Right cardiac atrium (tissue), 5 donors: Measurements from ENCODE around the gene ATP1B1. TPM values are rescaled to one million over a fixed set of nuclear protein-coding genes. Genes with fewer than 3 reads are reported as not detected.

Experiments used
- ATAC-seq, 2 donors: fragments of 200-7000 bp; cut with Tn5 transposase; one replicate each; pipeline versions ENCODE4 v1.8.0 to v1.9.1; 2020; ENCODE audit warnings: moderate library complexity in 2 of 2, mild to moderate bottlenecking in 1 of 2
- DNase-seq, 3 donors: peaks; one replicate each; pipeline ENCODE4 v3.0.0-alpha.2; 2020
- H3K27ac ChIP-seq: one replicate; pipeline ENCODE4 v1.5.1; 2013; ENCODE audit warnings: mild to moderate bottlenecking, low read length, control low read depth, moderate library complexity
- H3K27me3 ChIP-seq: one replicate; pipeline ENCODE4 v1.6.1; 2013; ENCODE audit not compliant: control insufficient read depth, insufficient read depth
- H3K4me1 ChIP-seq: one replicate; pipeline ENCODE4 v1.6.1; 2013; ENCODE audit warnings: low read length; ENCODE audit not compliant: control insufficient read depth, insufficient read depth
- H3K4me3 ChIP-seq: one replicate; pipeline ENCODE4 v1.5.1; 2013; ENCODE audit warnings: low read length, control low read depth
- H3K9me3 ChIP-seq: one replicate; pipeline ENCODE4 v1.6.1; 2013; ENCODE audit warnings: low read length; ENCODE audit not compliant: control insufficient read depth
- WGBS: extraction: QIAGEN DNeasy Blood & Tissue Kit; methylation state at CpG from one replicate; pipeline ENCODE4 v1.1.7; 2013; 5-methylcytosine and 5-hydroxymethylcytosine counted together
- intact Hi-C, 4 donors: fragments of 100-400 bp; cut with DNase I; formaldehyde crosslinking; loops; one replicate each; pipeline versions ENCODE4 v1.11.0 to v1.14.0; 2022 to 2023
- polyA plus RNA-seq: library from polyadenylated mRNA; stranded (reverse); fragments of 200-250 nt; gene quantifications from one replicate; pipeline ENCODE4 v1.2.3, GENCODE V29; 2013
- total RNA-seq, 4 donors: library from RNA; stranded (reverse); fragmentation: NEBNext Ultra II Directional; extraction: Animal tissue kit (Norgen Biotek cat#: 25700); gene quantifications; one replicate each; pipeline ENCODE4 v1.2.1, GENCODE V29; 2021
- donor health status: healthy with polysubstance abuse.
- donor health status: DM: no; HTN: yes; CAD: no.
- donor health status: DM: no; HTN: no; CAD: no.
- donor health status: DM: no; HTN: yes; CAD: no; lungs with severe emphysema.
- donor health status: DM: yes; HTN: yes; CAD: no.

ATP1B1 gene
- total and polyA plus RNA-seq, 5 donors: 189 to 294 (median 265) TPM

- 97% methylated on average over 3 of the region's 3 CpGs for WGBS
- H3K9me3 ChIP-seq: no peaks in the 10 kb centered on the region
- H3K4me3 ChIP-seq: no peak overlapping the region
- no peaks in the 10 kb centered on the region for H3K27me3 ChIP-seq
- ATAC-seq (no peak), DNase-seq (no peak)
- no peak overlapping the region for H3K27ac ChIP-seq
- intact Hi-C loops: no loop called here
- peaks cover 3% of the 10 kb centered on the region for H3K4me1 ChIP-seq
These were observed 19.8 kb downstream of the ATP1B1 start for GRCh38 chr1:169126335-169126734.

- 89% methylated on average over 3 of the region's 3 CpGs for WGBS
These were observed 20.8 kb downstream of the ATP1B1 start for GRCh38 chr1:169127305-169127704.

GRCh38 chr1:169128562-169128961, 22.1 kb downstream of the ATP1B1 start:
- DNase-seq: no peak
- Histone ChIP-seq H3K9me3 (no peaks in the 10 kb centered on the region), H3K4me3 (no peak overlapping the region), H3K27ac (no peak overlapping the region), H3K4me1 (peaks cover 3% of the 10 kb centered on the region), H3K27me3 (no peaks in the 10 kb centered on the region)
- no peak for ATAC-seq
- 87% methylated on average over 2 of the region's 2 CpGs for WGBS
- intact Hi-C loops: no loop called here

More at GRCh38 chr1:169127305-169127704, 20.8 kb downstream of the ATP1B1 start:
- intact Hi-C loops: no loop called here
- Histone ChIP-seq H3K4me3 (no peak overlapping the region), H3K27me3 (no peaks in the 10 kb centered on the region), H3K9me3 (no peaks in the 10 kb centered on the region), H3K4me1 (peaks cover 3% of the 10 kb centered on the region), H3K27ac (no peak overlapping the region)
- no peak for DNase-seq
- no peak for ATAC-seq

GRCh38 chr1:169129109-169129784, 22.8 kb downstream of the ATP1B1 start:
- Histone ChIP-seq H3K4me3 (no peak overlapping the region), H3K9me3 (no peaks in the 10 kb centered on the region), H3K27me3 (no peaks in the 10 kb centered on the region), H3K27ac (no peak overlapping the region), H3K4me1 (peaks cover 3% of the 10 kb centered on the region)
- intact Hi-C loops: no loop called here
- ATAC-seq (no peak), DNase-seq (no peak)
- 58% methylated on average over 6 of the region's 6 CpGs for WGBS

GRCh38 chr1:169130683-169131082, 24.2 kb downstream of the ATP1B1 start:
- Histone ChIP-seq H3K27ac (no peak overlapping the region), H3K4me3 (no peak overlapping the region), H3K27me3 (no peaks in the 10 kb centered on the region), H3K4me1 (peaks cover 3% of the 10 kb centered on the region), H3K9me3 (no peaks in the 10 kb centered on the region)
- ATAC-seq (no peak), DNase-seq (no peak)
- WGBS: 94% methylated on average over 4 of the region's 4 CpGs
- intact Hi-C loops: loop anchor here in 1 of 4 donors (10.0 kb wide), 1 partner anchor 526 kb away; no protein-coding TSS in a partner anchor

- Histone ChIP-seq H3K4me3 (no peak overlapping the region), H3K4me1 (peaks cover 3% of the 10 kb centered on the region), H3K27me3 (no peaks in the 10 kb centered on the region), H3K27ac (no peak overlapping the region), H3K9me3 (no peaks in the 10 kb centered on the region)
- 75% methylated on average over 4 of the region's 4 CpGs for WGBS
- ATAC-seq: no peak
- intact Hi-C loops: loop anchor here in 1 of 4 donors (10.0 kb wide), 1 partner anchor 528 kb away; no protein-coding TSS in a partner anchor
- DNase-seq: no peak
These were observed 26.2 kb downstream of the ATP1B1 start for GRCh38 chr1:169132512-169133227.

GRCh38 chr1:169133228-169133576, 26.7 kb downstream of the ATP1B1 start:
- WGBS: 76% methylated on average over 5 of the region's 5 CpGs
- H3K4me1 ChIP-seq: peaks cover 3% of the 10 kb centered on the region
- no peaks in the 10 kb centered on the region for H3K9me3 ChIP-seq
- no peaks in the 10 kb centered on the region for H3K27me3 ChIP-seq
- no peak for ATAC-seq
- H3K27ac ChIP-seq: no peak overlapping the region
- no peak overlapping the region for H3K4me3 ChIP-seq
- no peak for DNase-seq
- intact Hi-C loops: loop anchor here in 1 of 4 donors (10.0 kb wide), 1 partner anchor 528 kb away; no protein-coding TSS in a partner anchor

GRCh38 chr1:169133801-169134502, 27.5 kb downstream of the ATP1B1 start:
- H3K4me1 ChIP-seq: peaks cover 3% of the 10 kb centered on the region
- H3K9me3 ChIP-seq: no peaks in the 10 kb centered on the region
- intact Hi-C loops: loop anchor here in 1 of 4 donors (10.0 kb wide), 1 partner anchor 529 kb away; no protein-coding TSS in a partner anchor
- no peak overlapping the region for H3K4me3 ChIP-seq
- no peaks in the 10 kb centered on the region for H3K27me3 ChIP-seq
- H3K27ac ChIP-seq: no peak overlapping the region
- peak in 1 of 2 donors; percentile 30 for ATAC-seq
- WGBS: 91% methylated on average over 2 of the region's 2 CpGs
- no peak for DNase-seq

- no peaks in the 10 kb centered on the region for H3K27me3 ChIP-seq
- DNase-seq (no peak), ATAC-seq (peak in 1 of 2 donors; percentile 39)
- no peaks in the 10 kb centered on the region for H3K4me1 ChIP-seq
- H3K4me3 ChIP-seq: no peak overlapping the region
- WGBS: 99% methylated on average over 4 of the region's 4 CpGs
- H3K9me3 ChIP-seq: no peaks in the 10 kb centered on the region
- no peak overlapping the region for H3K27ac ChIP-seq
- intact Hi-C loops: loop anchor here in 1 of 4 donors (10.0 kb wide), 1 partner anchor 533 kb away; no protein-coding TSS in a partner anchor
These were observed 30.9 kb downstream of the ATP1B1 start for GRCh38 chr1:169137357-169137756.

GRCh38 chr1:169138866-169139670, 32.6 kb downstream of the ATP1B1 start:
- ATAC-seq: no peak
- 92% methylated on average over 2 of the region's 2 CpGs for WGBS

More at GRCh38 chr1:169138866-169139670, 32.6 kb downstream of the ATP1B1 start:
- intact Hi-C loops: loop anchor here in 1 of 4 donors (10.0 kb wide), 1 partner anchor 534 kb away; no protein-coding TSS in a partner anchor
- no peak overlapping the region for H3K4me3 ChIP-seq
- no peaks in the 10 kb centered on the region for H3K27me3 ChIP-seq
- no peak for DNase-seq
- no peak overlapping the region for H3K27ac ChIP-seq
- H3K4me1 ChIP-seq: no peaks in the 10 kb centered on the region
- H3K9me3 ChIP-seq: no peaks in the 10 kb centered on the region
